Neural progenitor cell (in vitro differentiated cells): ENCODE data around the gene RNF39. TPM values are rescaled to one million over a fixed set of nuclear protein-coding genes. Genes with fewer than 3 reads are reported as not detected.

Experiments
- DNase-seq: peaks from one replicate; pipeline ENCODE4 v3.0.0-alpha.2; 2016; ENCODE audit warnings: low spot score
- H2AFZ ChIP-seq: fragments of 200-600 bp; sonication (generic); replicated peaks from 2 replicates; pipeline ENCODE4 v1.6.1; 2016; ENCODE audit warnings: antibody characterized with exemption
- H3F3A ChIP-seq: fragments of 200-600 bp; sonication (generic); 2 replicates; pipeline ENCODE4 v1.6.1; 2016; ENCODE audit warnings: antibody characterized with exemption, low read depth
- H3K27ac ChIP-seq: fragments of 200-600 bp; sonication (generic); 2 replicates; pipeline ENCODE4 v1.5.1; 2016; ENCODE audit warnings: mild to moderate bottlenecking
- H3K27me3 ChIP-seq: fragments of 200-600 bp; sonication (generic); 2 replicates; pipeline ENCODE4 v1.6.1; 2016; ENCODE audit warnings: mild to moderate bottlenecking, moderate library complexity
- H3K36me3 ChIP-seq: fragments of 200-600 bp; sonication (generic); 2 replicates; pipeline ENCODE4 v1.5.1; 2016
- H3K4me1 ChIP-seq: fragments of 200-600 bp; sonication (generic); 2 replicates; pipeline ENCODE4 v1.6.1; 2016; ENCODE audit warnings: mixed run types
- H3K4me2 ChIP-seq: fragments of 200-600 bp; sonication (generic); 2 replicates; pipeline ENCODE4 v1.6.1; 2016
- H3K4me3 ChIP-seq: fragments of 200-600 bp; sonication (generic); 2 replicates; pipeline ENCODE4 v1.5.1; 2016
- H3K79me2 ChIP-seq: fragments of 200-600 bp; sonication (generic); 2 replicates; pipeline ENCODE4 v1.6.1; 2016; ENCODE audit warnings: low read depth
- H3K9ac ChIP-seq: fragments of 200-600 bp; sonication (generic); 2 replicates; pipeline ENCODE4 v1.6.1; 2016
- H3K9me3 ChIP-seq: fragments of 200-600 bp; sonication (generic); 2 replicates; pipeline ENCODE4 v1.5.1; 2016; ENCODE audit warnings: low read depth
- H4K20me1 ChIP-seq: fragments of 200-600 bp; sonication (generic); 2 replicates; pipeline ENCODE4 v1.6.1; 2016; ENCODE audit warnings: low read depth
- H3K27ac Mint-ChIP-seq: 3 replicates; pipeline ENCODE4 v1.8.0; 2021; ENCODE audit warnings: mixed read lengths
- H3K27me3 Mint-ChIP-seq: 2 replicates; pipeline ENCODE4 v1.8.0; 2022; ENCODE audit warnings: low read depth, mild to moderate bottlenecking, inconsistent platforms, moderate library complexity, mixed read lengths; ENCODE audit not compliant: insufficient read depth
- H3K36me3 Mint-ChIP-seq: 3 replicates; pipeline ENCODE4 v1.8.0; 2021; ENCODE audit warnings: mixed read lengths
- H3K4me1 Mint-ChIP-seq: 3 replicates; pipeline ENCODE4 v1.8.0; 2021; ENCODE audit warnings: mixed read lengths
- H3K4me3 Mint-ChIP-seq: 3 replicates; pipeline ENCODE4 v1.8.0; 2021; ENCODE audit warnings: mild to moderate bottlenecking, moderate library complexity, mixed read lengths
- H3K9me3 Mint-ChIP-seq: 3 replicates; pipeline ENCODE4 v1.8.0; 2020; ENCODE audit warnings: mixed read lengths
- CTCF ChIP-seq: fragments of 200-600 bp; sonication (generic); IDR thresholded peaks from 2 replicates; pipeline ENCODE4 v1.5.1; 2017; ENCODE audit warnings: antibody characterized with exemption, mild to moderate bottlenecking
- EZH2 ChIP-seq: fragments of 200-600 bp; sonication (generic); IDR thresholded peaks from 2 replicates; pipeline ENCODE4 v1.6.1; 2017; ENCODE audit warnings: antibody characterized with exemption, mild to moderate bottlenecking, moderate library complexity
- EZH2phosphoT487 ChIP-seq: fragments of 200-600 bp; sonication (generic); IDR thresholded peaks from 2 replicates; pipeline ENCODE4 v1.6.1; 2017; ENCODE audit warnings: antibody characterized with exemption
- total RNA-seq: library from RNA; depleted of rRNA; stranded (reverse); fragments of >200 nt; gene quantifications from 2 replicates; pipeline ENCODE4 v1.2.3, GENCODE V29; 2015; ENCODE audit warnings: low replicate concordance

RNF39 gene
- total RNA-seq, 1 donor from 2014 or later: not detected

DNA sequence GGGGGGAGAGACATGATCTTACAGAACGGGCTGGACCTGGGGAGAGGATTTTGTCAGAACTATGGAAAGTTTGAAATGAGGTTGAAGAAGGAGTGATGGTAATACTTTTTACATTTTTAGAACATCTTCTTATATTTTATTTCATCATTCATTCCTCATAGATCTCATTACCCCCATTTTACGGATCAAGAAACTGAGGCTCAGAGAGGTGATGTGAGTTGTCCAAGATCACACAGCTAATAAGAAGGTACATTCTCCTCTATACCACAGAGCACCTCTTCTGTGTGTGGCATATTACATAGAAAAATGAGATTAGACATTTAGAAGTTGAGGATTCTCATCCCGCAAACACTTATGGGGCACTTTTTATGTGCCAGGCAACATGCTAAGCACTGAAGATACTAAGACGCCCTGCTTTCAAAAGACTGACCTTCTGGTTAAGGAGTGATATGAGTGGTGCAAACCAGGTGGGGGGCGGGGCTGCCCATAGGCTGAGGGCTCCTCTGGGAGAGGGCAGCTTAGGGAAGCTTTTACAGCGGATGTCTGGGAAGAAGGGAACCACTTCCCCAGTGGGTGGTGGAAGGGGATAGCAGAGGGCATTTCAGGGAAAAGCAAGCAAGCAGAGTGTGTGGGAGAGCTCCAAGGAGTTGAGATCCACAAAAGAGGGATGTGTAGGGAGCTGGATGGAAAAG, 17.4 kb upstream of the RNF39 start:
- no peak for TF ChIP-seq EZH2phosphoT487
- no peak for TF ChIP-seq CTCF
- no peak for TF ChIP-seq EZH2
- Histone ChIP-seq H3K4me1 (no peaks in the 10 kb centered on the region), H2AFZ (no peak overlapping the region), H3K36me3 (no peaks in the 10 kb centered on the region), H3F3A (no peaks in the 10 kb centered on the region), H3K4me3 (no peak overlapping the region), H3K9ac (no peak overlapping the region), H3K4me2 (no peak overlapping the region), H3K27ac (no peak overlapping the region), H3K79me2 (no peaks in the 10 kb centered on the region), H3K9me3 (no peaks in the 10 kb centered on the region), H4K20me1 (no peaks in the 10 kb centered on the region), H3K27me3 (peaks cover 88% of the 10 kb centered on the region)
- H3K4me3 Mint-ChIP-seq: no peak overlapping the region
- no peaks in the 10 kb centered on the region for H3K4me1 Mint-ChIP-seq
- H3K36me3 Mint-ChIP-seq: no peaks in the 10 kb centered on the region
- H3K9me3 Mint-ChIP-seq: no peaks in the 10 kb centered on the region
- no peak overlapping the region for H3K27ac Mint-ChIP-seq
- peaks cover 41% of the 10 kb centered on the region for H3K27me3 Mint-ChIP-seq
- DNase-seq: no peak

- Histone ChIP-seq H3K4me3 (no peak overlapping the region), H3F3A (no peaks in the 10 kb centered on the region), H3K9me3 (no peaks in the 10 kb centered on the region), H3K4me2 (no peak overlapping the region), H3K9ac (no peak overlapping the region), H3K27ac (no peak overlapping the region), H3K27me3 (peaks cover 85% of the 10 kb centered on the region), H4K20me1 (no peaks in the 10 kb centered on the region), H3K36me3 (no peaks in the 10 kb centered on the region), H3K4me1 (no peaks in the 10 kb centered on the region), H3K79me2 (no peaks in the 10 kb centered on the region), H2AFZ (peak overlapping the region; percentile 76)
- no peaks in the 10 kb centered on the region for H3K36me3 Mint-ChIP-seq
- H3K4me3 Mint-ChIP-seq: no peak overlapping the region
- no peak for DNase-seq
- peaks cover 3% of the 10 kb centered on the region for H3K9me3 Mint-ChIP-seq
- no peak for TF ChIP-seq EZH2
- TF ChIP-seq EZH2phosphoT487: no peak
- TF ChIP-seq CTCF: no peak
- no peak overlapping the region for H3K27ac Mint-ChIP-seq
- H3K27me3 Mint-ChIP-seq: peaks cover 31% of the 10 kb centered on the region
- no peaks in the 10 kb centered on the region for H3K4me1 Mint-ChIP-seq
Observed at GRCh38 chr6:30091577-30092381, 16.2 kb upstream of the RNF39 start.

- DNase-seq: no peak
- Mint-ChIP-seq H3K27ac (no peak overlapping the region), H3K4me1 (no peaks in the 10 kb centered on the region), H3K36me3 (no peaks in the 10 kb centered on the region), H3K27me3 (peaks cover 20% of the 10 kb centered on the region), H3K9me3 (peaks cover 7% of the 10 kb centered on the region), H3K4me3 (no peak overlapping the region)
- peaks cover 53% of the 10 kb centered on the region for H3K27me3 ChIP-seq
- H3K79me2 ChIP-seq: no peaks in the 10 kb centered on the region
- no peak overlapping the region for H3K9ac ChIP-seq
- no peaks in the 10 kb centered on the region for H3K9me3 ChIP-seq
- H2AFZ ChIP-seq: no peak overlapping the region
- no peaks in the 10 kb centered on the region for H3F3A ChIP-seq
- TF ChIP-seq CTCF (no peak), EZH2phosphoT487 (no peak), EZH2 (no peak)
- no peaks in the 10 kb centered on the region for H3K4me1 ChIP-seq
- H4K20me1 ChIP-seq: no peaks in the 10 kb centered on the region
- no peaks in the 10 kb centered on the region for H3K36me3 ChIP-seq
- no peak overlapping the region for H3K27ac ChIP-seq
- H3K4me2 ChIP-seq: no peak overlapping the region
- no peak overlapping the region for H3K4me3 ChIP-seq
Observed at GRCh38 chr6:30087876-30088275, 12.3 kb upstream of the RNF39 start.
